ENCODE data around the gene CREB5. TPM values are rescaled to one million over a fixed set of nuclear protein-coding genes. Genes with fewer than 3 reads are reported as not detected.

Gene CREB5
- total and polyA plus RNA-seq, 2 of the 8 experiments (the other 6 are each of a cell fraction or from before 2014, with no cell fraction given): 2.4 to 2.7 TPM

DNA sequence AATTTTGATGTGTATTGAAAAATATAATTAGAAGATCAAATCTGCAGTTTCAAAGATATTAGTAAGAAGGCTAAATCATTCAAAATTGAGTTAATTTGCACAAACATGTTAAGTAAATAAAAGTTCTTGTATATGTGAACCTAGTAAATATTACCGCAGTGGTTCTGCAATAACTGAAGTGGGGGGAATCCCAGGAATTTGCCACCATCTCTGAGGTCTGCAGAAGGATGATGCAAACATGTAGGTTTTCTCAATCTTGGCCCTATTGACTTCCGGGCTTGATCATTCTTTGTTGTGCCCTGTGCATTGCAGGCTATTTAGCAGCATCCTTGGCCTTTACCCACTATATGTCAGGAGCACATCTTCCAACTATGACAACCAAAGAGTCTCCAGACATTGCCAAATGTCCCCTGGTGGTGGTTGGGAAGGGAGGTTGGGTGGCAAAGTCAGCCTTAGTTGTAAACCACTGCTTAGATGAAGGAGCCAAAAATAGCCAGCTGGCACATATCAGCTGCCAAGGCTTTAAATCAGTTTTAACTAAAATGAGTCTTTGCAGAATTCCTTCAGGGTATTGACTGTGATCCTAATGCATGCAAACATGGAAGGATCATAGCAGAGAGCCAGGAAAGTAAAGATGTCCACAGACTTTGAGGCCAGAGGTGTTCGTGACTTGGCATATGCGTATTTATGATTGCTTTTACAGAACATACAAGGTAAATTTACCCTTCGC lies 399.5 kb downstream of the CREB5 start:
- FAIRE-seq: no peak
- no peak overlapping the region for H3K18ac ChIP-seq (ENCODE audit: extremely low read depth, low read length)

More for the DNA sequence above, 399.5 kb downstream of the CREB5 start:
- H3K23me2 ChIP-seq (ENCODE audit: low read depth, low read length): no peaks in the 10 kb centered on the region
- no peak overlapping the region for H3K23ac ChIP-seq (ENCODE audit: insufficient read length)
- no peak overlapping the region for H2BK20ac ChIP-seq (ENCODE audit: low read length)
- POLR2A ChIA-PET (ENCODE audit: partially characterized antibody): no interaction called here
- H4K8ac ChIP-seq (ENCODE audit: extremely low read depth, insufficient read depth, low read length): no peak overlapping the region
- H3K79me1 ChIP-seq (ENCODE audit: low read depth, low read length): no peaks in the 10 kb centered on the region
- H2AK5ac ChIP-seq (ENCODE audit: low read depth, low read length): no peak overlapping the region
- no peak overlapping the region for H3K27ac ChIP-seq (ENCODE audit: low read depth, low read length)
- no peak overlapping the region for H4K5ac ChIP-seq (ENCODE audit: insufficient read length, low read depth, low read length)
- no peak overlapping the region for H2BK5ac ChIP-seq (ENCODE audit: low read depth, low read length)
- no peaks in the 10 kb centered on the region for H3K79me2 ChIP-seq (ENCODE audit: control insufficient read depth in 1 of 2, insufficient read depth in 2 of 2, low read length in 2 of 2)
- no peaks in the 10 kb centered on the region for H4K20me1 ChIP-seq (replicated peaks in 1 of 2; ENCODE audit: control insufficient read depth in 1 of 2, insufficient read depth in 2 of 2, low read length in 2 of 2)
- no peaks in the 10 kb centered on the region for H3K4me1 ChIP-seq (replicated peaks in 1 of 4; ENCODE audit: control insufficient read depth in 3 of 4, insufficient read depth in 4 of 4, low read length in 3 of 4)
- H3K4me2 ChIP-seq (ENCODE audit: insufficient read depth in 1 of 2, low read depth in 2 of 2, low read length in 2 of 2): no peak overlapping the region
- no peaks in the 10 kb centered on the region for H3K36me3 ChIP-seq (ENCODE audit: control insufficient read depth in 2 of 4, insufficient read depth in 4 of 4, low read length in 3 of 4)
- H2BK15ac ChIP-seq (ENCODE audit: low read length): no peak overlapping the region
- no peak overlapping the region for H2BK120ac ChIP-seq (replicated peaks; ENCODE audit: low read depth, low read length)
- H3K4me3 ChIP-seq (ENCODE audit: extremely low read depth in 1 of 4, insufficient read depth in 2 of 4, low read depth in 3 of 4, low read length in 4 of 4): no peak overlapping the region
- TF ChIP-seq, protein P1, sequence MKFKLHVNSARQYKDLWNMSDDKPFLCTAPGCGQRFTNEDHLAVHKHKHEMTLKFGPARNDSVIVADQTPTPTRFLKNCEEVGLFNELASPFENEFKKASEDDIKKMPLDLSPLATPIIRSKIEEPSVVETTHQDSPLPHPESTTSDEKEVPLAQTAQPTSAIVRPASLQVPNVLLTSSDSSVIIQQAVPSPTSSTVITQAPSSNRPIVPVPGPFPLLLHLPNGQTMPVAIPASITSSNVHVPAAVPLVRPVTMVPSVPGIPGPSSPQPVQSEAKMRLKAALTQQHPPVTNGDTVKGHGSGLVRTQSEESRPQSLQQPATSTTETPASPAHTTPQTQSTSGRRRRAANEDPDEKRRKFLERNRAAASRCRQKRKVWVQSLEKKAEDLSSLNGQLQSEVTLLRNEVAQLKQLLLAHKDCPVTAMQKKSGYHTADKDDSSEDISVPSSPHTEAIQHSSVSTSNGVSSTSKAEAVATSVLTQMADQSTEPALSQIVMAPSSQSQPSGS (IDR thresholded peaks at IDR 0.05; ENCODE audit: low read length): no peak
- no peak overlapping the region for H3K14ac ChIP-seq (ENCODE audit: insufficient read length)
- 93% methylated on average over 5 of the region's 5 CpGs; no CpG with 5 or more reads in 1 of the 2 experiments for WGBS, 2 experiments (ENCODE audit: extremely low coverage in 1 of 2, insufficient coverage in 1 of 2, insufficient read length in 1 of 2, insufficient replicate concordance in 2 of 2, low coverage in 1 of 2, low lambda C conversion rate in 2 of 2, missing lambda C conversion rate in 1 of 2)
- H3K9me3 ChIP-seq (ENCODE audit: insufficient read depth in 2 of 2, low read depth in 1 of 2, low read length in 1 of 2): no peaks in the 10 kb centered on the region
- DNase-seq (ENCODE audit: low read depth in 1 of 2, low spot score in 2 of 2): no peak
- H3K27me3 ChIP-seq (replicated peaks in 1 of 4; ENCODE audit: control insufficient read depth in 3 of 4, extremely low read depth in 1 of 4, insufficient read depth in 3 of 4, low read length in 3 of 4): no peaks in the 10 kb centered on the region; a peak in 1 of 7 replicates
- CTCF ChIA-PET (ENCODE audit: partially characterized antibody): interaction anchor here (0.7 kb wide), 1 partner anchor 28 kb away, joined by 3 read pairs; no protein-coding TSS in a partner anchor
- H2AFZ ChIP-seq (ENCODE audit: low read length): no peak overlapping the region
- no peak overlapping the region for H2BK12ac ChIP-seq (ENCODE audit: low read depth, low read length)
- no peak overlapping the region for H3K56ac ChIP-seq (replicated peaks; ENCODE audit: insufficient read length, low read depth, low read length)
- H3K4ac ChIP-seq (replicated peaks; ENCODE audit: insufficient read length, low read depth, low read length): no peak overlapping the region
- H4K91ac ChIP-seq (replicated peaks; ENCODE audit: insufficient read length, low read length): no peak overlapping the region
- H3K9ac ChIP-seq (replicated peaks in 1 of 4; ENCODE audit: extremely low read depth in 1 of 4, low read depth in 3 of 4, low read length in 3 of 4): no peak overlapping the region
